Measurements from ENCODE around the gene UBE3C.

- TF ChIP-seq CTCF (IDR thresholded peaks at IDR 0.05) (no peak), EP300 (IDR thresholded peaks at IDR 0.05) (no peak)
These were observed 107.3 kb downstream of the UBE3C start for GRCh38 chr7:157246052-157246451.
